Measurements from ENCODE around the gene TDRD9.
A peak's percentile ranks its signal among the peaks of the same experiment; 100 is the strongest.

DNA sequence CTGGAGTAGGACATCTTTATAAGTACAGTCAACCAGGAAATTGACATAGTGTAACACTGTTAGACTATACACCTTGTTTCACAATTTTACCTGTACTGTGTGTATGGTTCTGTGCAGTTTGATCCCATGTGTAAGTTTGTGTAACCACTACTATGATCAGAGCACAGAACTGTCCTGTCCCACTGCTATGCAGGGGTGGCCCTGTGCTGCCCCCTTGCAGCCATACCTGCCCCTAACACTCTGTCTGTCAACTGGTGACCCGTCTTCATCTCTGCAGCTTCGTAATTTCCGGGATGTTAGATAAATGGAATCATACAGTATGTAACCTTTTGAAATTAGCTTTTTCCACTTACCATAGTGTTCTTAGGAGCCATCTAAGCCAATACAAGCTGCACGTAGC is 72.7 kb downstream of the TDRD9 start:
- TF ChIP-seq CTCF (conservative IDR thresholded peaks at IDR 0.05; ENCODE audit: low read depth, low read length): peak; percentile 45
- TF ChIP-seq EZH2 (IDR thresholded peaks at IDR 0.05; ENCODE audit: borderline replicate concordance, low read depth, low read length, poor library complexity, severe bottlenecking): no peak
